Measurements from ENCODE around the gene ELMO2.

The ELMO2 gene

GRCh38 chr20:46367967-46368901 lies 38.2 kb downstream of the ELMO2 start:
- DNase-seq (ENCODE audit: low spot score), result no peak

- no peak for DNase-seq (ENCODE audit: low spot score)
Measured at GRCh38 chr20:46367234-46367633, 39.2 kb downstream of the ELMO2 start.

GRCh38 chr20:46366826-46367225 lies 39.6 kb downstream of the ELMO2 start:
- no peak for DNase-seq (ENCODE audit: low spot score)

GRCh38 chr20:46365487-46366220 lies 40.8 kb downstream of the ELMO2 start:
- DNase-seq (ENCODE audit: low spot score), result no peak

GRCh38 chr20:46364670-46365486 lies 41.5 kb downstream of the ELMO2 start:
- no peak for DNase-seq (ENCODE audit: low spot score)

GRCh38 chr20:46363874-46364669 lies 42.3 kb downstream of the ELMO2 start:
- peak; percentile 88 for DNase-seq (ENCODE audit: low spot score)

- DNase-seq (ENCODE audit: low spot score), result no peak
Measured at GRCh38 chr20:46362921-46363867, 43.2 kb downstream of the ELMO2 start.

- no peak for DNase-seq (ENCODE audit: low spot score)
Measured at GRCh38 chr20:46361811-46362210, 44.6 kb downstream of the ELMO2 start.

GRCh38 chr20:46361381-46361780 lies 45.0 kb downstream of the ELMO2 start:
- DNase-seq (ENCODE audit: low spot score), result no peak

- no peak for DNase-seq (ENCODE audit: low spot score)
Measured at GRCh38 chr20:46359233-46359751, 47.1 kb downstream of the ELMO2 start.

- no peak for DNase-seq (ENCODE audit: low spot score)
Measured at GRCh38 chr20:46358346-46359058, 47.9 kb downstream of the ELMO2 start.

- no peak for DNase-seq (ENCODE audit: low spot score)
Measured at GRCh38 chr20:46357030-46357514, 49.3 kb downstream of the ELMO2 start.

- DNase-seq (ENCODE audit: low spot score), result no peak
Measured at GRCh38 chr20:46356195-46357029, 50.0 kb downstream of the ELMO2 start.

GRCh38 chr20:46355778-46356177 lies 50.6 kb downstream of the ELMO2 start:
- peak; percentile 48 for DNase-seq (ENCODE audit: low spot score)

- no peak for DNase-seq (ENCODE audit: low spot score)
Measured at GRCh38 chr20:46354920-46355654, 51.3 kb downstream of the ELMO2 start.

- DNase-seq (ENCODE audit: low spot score), result no peak
Measured at GRCh38 chr20:46354207-46354555, 52.2 kb downstream of the ELMO2 start.

GRCh38 chr20:46353500-46354206 lies 52.8 kb downstream of the ELMO2 start:
- DNase-seq (ENCODE audit: low spot score), result no peak
